OCI-LY3 (cell line): Measurements from ENCODE around the gene RSPRY1.

ENCODE experiments used
- EZH2phosphoT487 ChIP-seq: fragments of 200-600 bp; shearing (Covaris generic); IDR thresholded peaks from 2 replicates; pipeline ENCODE4 v1.6.1; 2018; ENCODE audit warnings: antibody characterized with exemption, mixed run types, low read depth
- TF ChIP-seq, protein P1 (sequence below): fragments of 200-600, 300-600 bp; sonication (generic); IDR thresholded peaks from 2 replicates; pipeline ENCODE4 v1.5.1; 2014; ENCODE audit warnings: antibody characterized with exemption, low read length, low read depth

- TF ChIP-seq, protein P1, sequence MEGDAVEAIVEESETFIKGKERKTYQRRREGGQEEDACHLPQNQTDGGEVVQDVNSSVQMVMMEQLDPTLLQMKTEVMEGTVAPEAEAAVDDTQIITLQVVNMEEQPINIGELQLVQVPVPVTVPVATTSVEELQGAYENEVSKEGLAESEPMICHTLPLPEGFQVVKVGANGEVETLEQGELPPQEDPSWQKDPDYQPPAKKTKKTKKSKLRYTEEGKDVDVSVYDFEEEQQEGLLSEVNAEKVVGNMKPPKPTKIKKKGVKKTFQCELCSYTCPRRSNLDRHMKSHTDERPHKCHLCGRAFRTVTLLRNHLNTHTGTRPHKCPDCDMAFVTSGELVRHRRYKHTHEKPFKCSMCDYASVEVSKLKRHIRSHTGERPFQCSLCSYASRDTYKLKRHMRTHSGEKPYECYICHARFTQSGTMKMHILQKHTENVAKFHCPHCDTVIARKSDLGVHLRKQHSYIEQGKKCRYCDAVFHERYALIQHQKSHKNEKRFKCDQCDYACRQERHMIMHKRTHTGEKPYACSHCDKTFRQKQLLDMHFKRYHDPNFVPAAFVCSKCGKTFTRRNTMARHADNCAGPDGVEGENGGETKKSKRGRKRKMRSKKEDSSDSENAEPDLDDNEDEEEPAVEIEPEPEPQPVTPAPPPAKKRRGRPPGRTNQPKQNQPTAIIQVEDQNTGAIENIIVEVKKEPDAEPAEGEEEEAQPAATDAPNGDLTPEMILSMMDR = no peak
- TF ChIP-seq EZH2phosphoT487 = no peak
Measured at GRCh38 chr16:57137043-57137442, 49.1 kb upstream of the RSPRY1 start.
